Right lobe of liver (tissue), 4 donors: ENCODE data around the gene MUL1.

Source experiments
- CTCF ChIP-seq, 4 donors: fragments of 200-600 bp in 3 of 4; fragments of 450-650 bp in 1 of 4; IDR thresholded peaks; one replicate each; pipeline versions ENCODE4 v1.5.1 to v1.8.0; 2016 to 2022; ENCODE audit warnings: antibody characterized with exemption in 4 of 4, mild to moderate bottlenecking in 2 of 4
- POLR2A ChIP-seq: fragments of 450-650 bp; IDR thresholded peaks from one replicate; pipeline ENCODE4 v1.6.1; 2017; ENCODE audit warnings: antibody characterized with exemption, mild to moderate bottlenecking
- donor health status: DM: no; HTN: no; CAD: no.
- donor health status: DM: no; HTN: no; CAD: no.
- donor health status: DM: no; HTN: yes; CAD: no.

GRCh38 chr1:20470194-20470593 is 37.8 kb downstream of the MUL1 start:
- TF ChIP-seq CTCF (IDR thresholded peaks at IDR 0.05) (no peak), POLR2A (no peak)
